Measurements from ENCODE around the gene PDE11A. TPM values are rescaled to one million over a fixed set of nuclear protein-coding genes. Genes with fewer than 3 reads are reported as not detected.

The PDE11A gene
- 0.27 TPM for total RNA-seq (ENCODE audit: unreplicated experiment)
- long read RNA-seq: 0 reads

GRCh38 chr2:178072383-178073301, at the start of gene PDE11A:
Gene PDE11A (minus strand): TSS chr2:178072777. CDS start chr2:178072437, 340 bp downstream.
- Mint-ChIP-seq H3K9me3 (ENCODE audit: unreplicated experiment) (no peaks in the 10 kb centered on the region), H3K4me1 (ENCODE audit: low read depth, unreplicated experiment) (no peaks in the 10 kb centered on the region), H3K36me3 (ENCODE audit: unreplicated experiment) (no peaks in the 10 kb centered on the region), H3K27me3 (ENCODE audit: unreplicated experiment) (peaks cover 3% of the 10 kb centered on the region), H3K4me3 (ENCODE audit: unreplicated experiment) (peak within 1 kb of the TSS; percentile 91), H3K27ac (ENCODE audit: unreplicated experiment) (peak within 1 kb of the TSS; percentile 33)
- no peak for TF ChIP-seq CTCF (IDR thresholded peaks at IDR 0.05; ENCODE audit: partially characterized antibody, unreplicated experiment)
- peak; percentile 78 for DNase-seq

GRCh38 chr2:178119179-178119922, 46.8 kb upstream of the PDE11A start:
- H3K4me3 Mint-ChIP-seq (ENCODE audit: unreplicated experiment): no peak overlapping the region
- no peaks in the 10 kb centered on the region for H3K36me3 Mint-ChIP-seq (ENCODE audit: unreplicated experiment)
- H3K27me3 Mint-ChIP-seq (ENCODE audit: unreplicated experiment): peaks cover 3% of the 10 kb centered on the region
- H3K9me3 Mint-ChIP-seq (ENCODE audit: unreplicated experiment): peaks cover 2% of the 10 kb centered on the region
- no peak for DNase-seq
- TF ChIP-seq CTCF (IDR thresholded peaks at IDR 0.05; ENCODE audit: partially characterized antibody, unreplicated experiment): no peak
- no peaks in the 10 kb centered on the region for H3K4me1 Mint-ChIP-seq (ENCODE audit: low read depth, unreplicated experiment)
- peak overlapping the region; percentile 18 for H3K27ac Mint-ChIP-seq (ENCODE audit: unreplicated experiment)

- no peak for DNase-seq
- no peak for TF ChIP-seq CTCF (IDR thresholded peaks at IDR 0.05; ENCODE audit: partially characterized antibody, unreplicated experiment)
Observed at GRCh38 chr2:178117725-178118124, 45.1 kb upstream of the PDE11A start.

GRCh38 chr2:178115271-178115670, 42.7 kb upstream of the PDE11A start:
- no peak for DNase-seq
- Mint-ChIP-seq H3K27me3 (ENCODE audit: unreplicated experiment) (peaks cover 4% of the 10 kb centered on the region), H3K4me3 (ENCODE audit: unreplicated experiment) (no peak overlapping the region), H3K4me1 (ENCODE audit: low read depth, unreplicated experiment) (no peaks in the 10 kb centered on the region), H3K36me3 (ENCODE audit: unreplicated experiment) (no peaks in the 10 kb centered on the region), H3K27ac (ENCODE audit: unreplicated experiment) (no peak overlapping the region), H3K9me3 (ENCODE audit: unreplicated experiment) (peaks cover 8% of the 10 kb centered on the region)
- TF ChIP-seq CTCF (IDR thresholded peaks at IDR 0.05; ENCODE audit: partially characterized antibody, unreplicated experiment): no peak

More at GRCh38 chr2:178117725-178118124, 45.1 kb upstream of the PDE11A start:
- no peak overlapping the region for H3K27ac Mint-ChIP-seq (ENCODE audit: unreplicated experiment)
- H3K9me3 Mint-ChIP-seq (ENCODE audit: unreplicated experiment): peaks cover 5% of the 10 kb centered on the region
- no peaks in the 10 kb centered on the region for H3K36me3 Mint-ChIP-seq (ENCODE audit: unreplicated experiment)
- H3K27me3 Mint-ChIP-seq (ENCODE audit: unreplicated experiment): peaks cover 3% of the 10 kb centered on the region
- no peak overlapping the region for H3K4me3 Mint-ChIP-seq (ENCODE audit: unreplicated experiment)
- H3K4me1 Mint-ChIP-seq (ENCODE audit: low read depth, unreplicated experiment): no peaks in the 10 kb centered on the region
